Keratinocyte (primary cell): ENCODE measurements around the gene FEM1A.

Experiments used
- CTCF ChIP-seq, 3 experiments: IDR thresholded peaks in 1 of 3; conservative IDR thresholded peaks in 1 of 3; optimal IDR thresholded peaks in 1 of 3; 2 replicates in 2 of 3; 3 replicates in 1 of 3; pipeline versions ENCODE3 to v1.5.1; 2011; ENCODE audit warnings: low read length in 3 of 3, mild to moderate bottlenecking in 3 of 3, moderate library complexity in 2 of 3, control low read depth in 1 of 3, inconsistent platforms in 1 of 3; ENCODE audit not compliant: insufficient read depth in 2 of 3; ENCODE audit errors: extremely low read depth in 1 of 3
- EZH2 ChIP-seq: IDR thresholded peaks from one replicate; pipeline ENCODE4 v1.6.1; 2012; ENCODE audit warnings: inconsistent platforms, mild to moderate bottlenecking, low read length, moderate library complexity

- TF ChIP-seq CTCF (optimal IDR thresholded peaks at IDR 0.05 in 1 of 3, IDR thresholded peaks at IDR 0.05 in 1 of 3, conservative IDR thresholded peaks at IDR 0.05 in 1 of 3; ENCODE audit: extremely low read depth in 1 of 3, insufficient read depth in 2 of 3, low read length in 3 of 3): no peak
- no peak for TF ChIP-seq EZH2
Observed at GRCh38 chr19:4758082-4758481, 33.5 kb upstream of the FEM1A start.
